H7 (cell line): ENCODE measurements around the gene ITPR1. TPM values are rescaled to one million over a fixed set of nuclear protein-coding genes. Genes with fewer than 3 reads are reported as not detected.

Experiments
- total RNA-seq: library from RNA; depleted of rRNA; stranded (reverse); fragments of >200 nt; shearing (Covaris generic); gene quantifications from 2 replicates; pipeline ENCODE4 v1.2.3, GENCODE V29; 2014; rRNA removed

The ITPR1 gene
- total RNA-seq, 1 experiment from 2014 or later = 4.4 TPM

Other genes with a start within 250 kb of the ITPR1 start
- gene SETMAR, start 190.0 kb upstream of the ITPR1 start, total RNA-seq = 8.2 and 9.8 TPM in 2 replicates
- 11.6 and 16.9 TPM in 2 replicates for gene SUMF1, start 26.1 kb upstream of the ITPR1 start, total RNA-seq